ENCODE data around the gene EXOC4. TPM values are rescaled to one million over a fixed set of nuclear protein-coding genes. Genes with fewer than 3 reads are reported as not detected.

The EXOC4 gene
- total RNA-seq, 2 experiments from 2014 or later: 58.0 to 59.9 TPM

DNA sequence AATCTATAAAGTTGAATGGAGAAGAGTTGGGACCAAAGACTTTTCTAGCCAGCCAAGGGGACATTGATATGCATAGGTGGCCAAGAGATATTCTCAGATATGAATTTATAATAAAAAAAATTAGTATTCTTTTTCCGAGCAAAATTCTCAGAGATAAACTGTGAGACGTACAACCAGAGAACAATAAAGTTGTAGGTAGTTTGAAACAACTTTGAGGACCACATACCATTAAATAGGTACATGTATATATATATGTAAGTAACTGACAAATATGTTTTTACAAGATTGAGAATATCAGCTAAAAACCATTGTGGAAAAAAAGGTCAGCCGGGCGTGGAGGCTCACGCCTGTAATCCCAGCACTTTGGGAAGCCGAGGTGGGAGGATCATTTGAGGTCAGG, 56.5 kb downstream of the EXOC4 start:
- intact Hi-C loops (cut with DNase I, micrococcal nuclease): no loop called here
- Histone ChIP-seq H3K27me3 (ENCODE audit: control insufficient read depth in 1 of 2, insufficient read depth in 2 of 2, low read length in 2 of 2) (no peaks in the 10 kb centered on the region), H3K27ac (ENCODE audit: low read depth in 1 of 2, low read length in 2 of 2) (no peak overlapping the region), H3K36me3 (ENCODE audit: insufficient read depth, low read length) (peaks cover 35% of the 10 kb centered on the region), H3K4me3 (ENCODE audit: low read length) (no peak overlapping the region), H3K4me1 (ENCODE audit: insufficient read depth, low read length) (no peaks in the 10 kb centered on the region), H3K9me3 (ENCODE audit: control insufficient read depth in 1 of 2, insufficient read depth in 1 of 2, low read length in 2 of 2) (no peaks in the 10 kb centered on the region)
- Mint-ChIP-seq H3K9me3 (no peaks in the 10 kb centered on the region), H3K36me3 (ENCODE audit: low read depth) (peaks cover 76% of the 10 kb centered on the region), H3K27me3 (no peaks in the 10 kb centered on the region), H3K4me1 (ENCODE audit: low read depth) (peaks cover 9% of the 10 kb centered on the region), H3K4me3 (no peak overlapping the region), H3K27ac (no peak overlapping the region)
- TF ChIP-seq CTCF (IDR thresholded peaks at IDR 0.05): no peak
- CTCF ChIA-PET: no interaction called here
- POLR2A ChIA-PET: no interaction called here
- no peak for ATAC-seq (ENCODE audit: poor library complexity)
- DNase-seq: no peak

DNA sequence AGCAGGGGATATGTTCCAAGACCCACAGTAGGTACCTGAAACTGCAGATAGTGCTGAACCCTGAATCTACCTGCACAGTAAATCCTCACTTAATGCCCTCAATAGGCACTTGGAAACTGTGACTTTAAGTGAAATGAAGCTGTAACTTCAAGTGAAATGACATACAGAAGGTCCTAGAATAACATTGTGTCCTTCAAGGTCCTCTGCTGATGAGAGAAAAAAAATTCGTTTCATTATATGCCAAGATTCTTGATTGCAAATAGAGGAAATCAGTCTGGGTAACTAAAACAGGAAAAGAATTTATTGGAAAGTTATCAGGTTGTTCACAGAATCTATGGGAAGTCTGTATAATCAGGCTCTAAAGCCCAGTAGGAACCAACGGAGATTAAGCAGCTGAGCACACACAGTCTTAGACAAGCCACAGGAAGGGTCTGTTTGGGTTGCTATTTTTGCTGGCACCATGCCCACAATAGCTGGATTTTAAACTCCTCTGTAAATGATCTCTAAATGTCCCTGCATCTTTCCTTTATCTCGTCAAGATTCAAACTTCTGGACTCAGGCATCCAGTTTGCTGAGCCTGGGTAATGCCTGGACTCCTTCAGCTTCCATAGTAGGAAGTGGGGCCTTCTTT, 57.5 kb downstream of the EXOC4 start:
- ChIA-PET CTCF (no interaction called here), POLR2A (no interaction called here)
- Histone ChIP-seq H3K4me1 (ENCODE audit: insufficient read depth, low read length) (no peaks in the 10 kb centered on the region), H3K36me3 (ENCODE audit: insufficient read depth, low read length) (peaks cover 38% of the 10 kb centered on the region), H3K4me3 (ENCODE audit: low read length) (no peak overlapping the region), H3K9me3 (ENCODE audit: control insufficient read depth in 1 of 2, insufficient read depth in 1 of 2, low read length in 2 of 2) (no peaks in the 10 kb centered on the region), H3K27ac (ENCODE audit: low read depth in 1 of 2, low read length in 2 of 2) (no peak overlapping the region), H3K27me3 (ENCODE audit: control insufficient read depth in 1 of 2, insufficient read depth in 2 of 2, low read length in 2 of 2) (no peaks in the 10 kb centered on the region)
- intact Hi-C loops (cut with DNase I, micrococcal nuclease): no loop called here
- no peak overlapping the region for H3K27ac Mint-ChIP-seq
- no peak for TF ChIP-seq CTCF (IDR thresholded peaks at IDR 0.05)
- H3K9me3 Mint-ChIP-seq: no peaks in the 10 kb centered on the region
- H3K27me3 Mint-ChIP-seq: no peaks in the 10 kb centered on the region
- peaks cover 72% of the 10 kb centered on the region for H3K36me3 Mint-ChIP-seq (ENCODE audit: low read depth)
- H3K4me1 Mint-ChIP-seq (ENCODE audit: low read depth): peaks cover 9% of the 10 kb centered on the region
- no peak for ATAC-seq (ENCODE audit: poor library complexity)
- no peak for DNase-seq
- H3K4me3 Mint-ChIP-seq: no peak overlapping the region

GRCh38 chr7:133313575-133313974, 60.7 kb downstream of the EXOC4 start:
- ChIA-PET POLR2A (no interaction called here), CTCF (interaction anchor here (1.3 kb wide), 1 partner anchor 20 kb away, joined by 5 read pairs; no protein-coding TSS in a partner anchor)
- H3K4me1 Mint-ChIP-seq (ENCODE audit: low read depth): peaks cover 9% of the 10 kb centered on the region
- ATAC-seq (ENCODE audit: poor library complexity) (no peak), DNase-seq (peak in 1 of 14 experiments; percentile 35)
- intact Hi-C loops (cut with DNase I, micrococcal nuclease): no loop called here
- H3K4me3 Mint-ChIP-seq: no peak overlapping the region
- Histone ChIP-seq H3K9me3 (ENCODE audit: control insufficient read depth in 1 of 2, insufficient read depth in 1 of 2, low read length in 2 of 2) (no peaks in the 10 kb centered on the region), H3K4me1 (ENCODE audit: insufficient read depth, low read length) (no peaks in the 10 kb centered on the region), H3K27me3 (ENCODE audit: control insufficient read depth in 1 of 2, insufficient read depth in 2 of 2, low read length in 2 of 2) (no peaks in the 10 kb centered on the region), H3K27ac (ENCODE audit: low read depth in 1 of 2, low read length in 2 of 2) (no peak overlapping the region), H3K4me3 (ENCODE audit: low read length) (no peak overlapping the region), H3K36me3 (ENCODE audit: insufficient read depth, low read length) (peaks cover 10% of the 10 kb centered on the region)
- H3K9me3 Mint-ChIP-seq: no peaks in the 10 kb centered on the region
- H3K36me3 Mint-ChIP-seq (ENCODE audit: low read depth): peaks cover 65% of the 10 kb centered on the region
- no peak for TF ChIP-seq CTCF (IDR thresholded peaks at IDR 0.05)
- H3K27me3 Mint-ChIP-seq: no peaks in the 10 kb centered on the region
- H3K27ac Mint-ChIP-seq: no peak overlapping the region
